Measurements from ENCODE around the gene BRMS1.
"Not testable (repeated sequence)": the region's sequence is repeated elsewhere in the genome, so short reads cannot be mapped to it uniquely, and the experiment has no call there.

Gene BRMS1, protein sequence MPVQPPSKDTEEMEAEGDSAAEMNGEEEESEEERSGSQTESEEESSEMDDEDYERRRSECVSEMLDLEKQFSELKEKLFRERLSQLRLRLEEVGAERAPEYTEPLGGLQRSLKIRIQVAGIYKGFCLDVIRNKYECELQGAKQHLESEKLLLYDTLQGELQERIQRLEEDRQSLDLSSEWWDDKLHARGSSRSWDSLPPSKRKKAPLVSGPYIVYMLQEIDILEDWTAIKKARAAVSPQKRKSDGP

DNA sequence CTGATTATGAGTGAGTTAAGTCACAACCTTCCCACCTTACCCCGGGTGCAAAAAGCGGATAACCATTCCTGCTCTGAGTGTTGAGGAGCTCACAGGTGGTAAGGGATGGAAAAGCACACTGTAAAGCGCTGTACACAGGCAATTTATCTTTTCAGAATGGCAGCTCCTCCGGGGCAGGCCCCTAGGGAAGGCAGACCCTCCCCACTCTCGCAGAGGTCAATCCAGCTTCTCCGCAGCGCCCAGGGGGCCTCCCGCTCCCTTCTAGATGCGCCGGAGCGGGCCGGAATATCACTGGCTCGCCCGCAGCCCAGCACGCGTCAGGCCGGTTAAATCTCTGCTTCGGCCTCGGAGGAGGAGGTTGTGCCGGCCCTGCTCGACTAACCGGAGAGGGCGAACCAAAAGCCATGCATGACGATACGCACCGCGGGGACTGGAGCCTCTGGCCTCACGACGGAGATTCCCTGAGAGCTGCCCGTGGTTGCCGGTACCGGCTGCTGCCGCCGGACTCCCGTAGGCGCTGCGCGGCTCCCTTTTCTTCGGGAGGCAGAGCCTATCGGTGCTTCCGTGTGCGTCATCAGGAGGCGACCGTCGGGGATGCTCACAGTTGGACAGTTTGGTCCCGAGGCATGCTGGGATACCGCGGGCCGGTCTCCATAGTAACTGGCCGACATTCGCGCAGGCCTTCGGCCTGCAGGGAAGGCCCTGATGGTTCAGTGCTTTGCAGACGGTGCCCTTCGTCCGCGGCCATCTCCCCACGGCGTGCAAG lies at the start of gene BRMS1:
BRMS1 (minus strand) TSS at position 555 of the 766 bp plus-strand sequence. CDS start 2,870 bp downstream, outside the sequence.
- peak; percentile 92 to 96 for DNase-seq

DNA sequence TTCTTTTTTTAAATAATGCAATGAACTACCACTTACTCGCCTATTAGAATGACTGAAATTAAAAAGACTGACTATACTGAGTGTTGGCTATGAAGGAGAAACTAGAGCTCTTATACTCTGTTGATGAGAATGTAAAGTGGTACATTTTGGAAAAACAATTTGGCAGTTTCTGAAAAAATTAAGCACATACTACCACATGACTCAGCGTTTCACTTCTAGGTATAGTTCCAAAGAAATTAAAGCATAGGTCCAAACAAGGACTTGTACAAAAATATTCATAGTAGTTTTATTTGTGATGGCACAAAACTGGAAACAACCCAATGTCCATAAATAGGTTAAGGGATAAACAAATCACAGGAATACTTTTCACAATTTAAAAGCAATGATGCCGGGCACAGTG lies 49.0 kb upstream of the BRMS1 start:
- no peak for DNase-seq

DNA sequence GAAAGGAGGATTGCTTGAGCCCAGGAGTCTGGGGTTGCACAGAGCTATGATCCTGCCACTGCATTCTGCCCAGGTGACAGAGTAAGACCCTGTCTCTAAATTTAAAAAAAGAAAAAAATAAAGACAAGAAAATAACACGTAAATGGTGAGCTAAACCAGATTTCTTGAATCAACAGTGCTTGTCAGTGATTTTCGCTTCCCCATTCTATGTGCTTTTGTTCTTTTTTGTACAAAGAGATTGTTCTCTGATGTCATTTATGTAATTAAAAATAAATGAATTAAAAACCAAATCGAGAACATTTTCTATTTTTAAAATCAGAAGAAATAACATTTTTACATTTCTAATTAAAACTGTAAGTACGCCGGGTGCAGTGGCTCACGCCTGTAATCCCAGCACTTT lies 46.4 kb upstream of the BRMS1 start:
- no peak for DNase-seq

DNA sequence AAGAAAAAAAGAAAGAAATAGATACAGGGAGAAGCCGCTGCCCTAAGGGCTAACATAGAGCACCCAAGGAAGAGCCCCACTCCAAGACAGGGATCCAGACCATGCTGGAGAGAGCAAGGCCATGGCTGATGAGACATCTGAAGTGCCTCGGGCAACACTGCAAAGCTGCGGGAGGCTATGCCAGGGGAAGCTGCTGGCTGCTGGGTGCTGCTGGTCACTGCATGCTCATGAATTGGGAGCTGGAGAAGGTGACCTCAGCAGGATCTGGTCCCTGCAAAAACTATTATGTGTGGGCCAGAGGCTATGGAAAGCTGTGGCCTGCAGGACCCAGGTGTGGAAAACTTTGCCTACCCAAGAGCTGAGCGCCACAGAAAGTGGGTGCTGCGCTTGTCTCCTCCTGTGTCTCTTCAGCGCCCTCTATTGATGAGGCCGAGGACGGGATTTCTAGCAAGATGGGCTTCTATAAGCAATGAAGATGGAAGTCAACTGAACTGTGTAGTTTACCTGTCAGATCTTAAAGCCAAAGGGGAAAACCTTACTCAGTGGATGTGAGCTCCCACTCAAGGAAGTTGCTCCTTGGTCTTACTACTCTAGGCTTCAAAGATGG lies 44.0 kb upstream of the BRMS1 start:
- DNase-seq, result peak; percentile 73 to 74

DNA sequence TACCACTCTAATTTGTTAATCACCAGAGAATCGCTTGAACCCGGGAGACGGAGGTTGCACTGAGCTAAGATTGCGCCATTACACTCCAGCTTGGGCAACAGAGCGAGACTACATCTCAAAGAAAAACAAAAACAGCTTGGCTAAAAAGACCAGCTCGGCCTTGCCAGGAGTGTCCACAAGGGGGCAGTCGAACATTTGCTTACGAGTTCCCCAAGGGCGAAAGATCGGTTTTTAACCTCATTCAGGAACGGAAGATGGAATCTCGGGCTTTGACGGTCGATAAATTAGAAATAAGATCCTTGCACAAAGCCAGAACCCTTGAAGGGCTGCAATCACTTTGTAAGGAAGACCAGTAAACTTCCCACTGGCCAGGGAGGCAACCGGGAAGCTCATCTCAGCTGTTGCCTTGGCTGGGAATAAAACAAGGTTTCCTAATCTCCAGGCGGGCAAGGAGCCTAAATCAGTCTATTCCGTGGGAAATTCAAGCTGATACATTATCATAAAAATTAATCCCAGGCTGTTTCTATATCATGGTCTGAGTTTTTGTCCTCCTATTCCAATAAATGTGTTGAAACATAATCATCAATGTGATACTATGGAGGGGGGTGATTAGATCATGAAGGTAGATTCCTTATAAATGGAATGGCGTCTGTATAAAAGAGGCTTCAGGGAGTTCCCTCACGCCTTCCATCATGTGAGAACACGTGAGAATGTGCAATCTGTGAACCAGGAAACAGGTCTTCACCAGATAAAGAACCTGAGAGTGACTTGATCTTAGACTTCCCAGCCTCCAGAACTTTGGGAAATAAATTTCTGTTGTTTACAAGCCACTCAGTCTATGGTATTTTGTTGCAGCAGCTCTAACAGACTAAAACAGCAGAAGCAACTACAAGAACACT lies 41.5 kb upstream of the BRMS1 start:
- peak; percentile 84 to 87 for DNase-seq

DNA sequence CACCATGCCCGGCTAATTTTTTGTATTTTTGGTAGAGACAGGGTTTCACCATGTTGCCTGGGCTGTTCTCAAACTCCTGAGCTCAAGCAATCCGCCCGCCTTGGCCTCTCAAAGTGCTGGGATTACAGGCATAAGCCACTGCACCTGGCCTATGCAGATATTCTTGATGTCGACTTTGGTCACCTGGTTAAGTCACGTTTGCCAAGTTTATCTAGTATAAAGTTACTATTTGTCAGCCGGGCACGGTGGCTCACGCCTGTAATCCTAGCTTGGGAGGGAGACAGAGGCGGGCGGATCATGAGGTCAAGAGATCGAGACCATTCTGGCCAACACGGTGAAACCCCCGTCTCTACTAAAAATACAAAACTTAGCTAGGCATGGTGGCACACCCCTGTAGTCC lies 39.4 kb upstream of the BRMS1 start:
- DNase-seq, result not testable (repeated sequence)

DNA sequence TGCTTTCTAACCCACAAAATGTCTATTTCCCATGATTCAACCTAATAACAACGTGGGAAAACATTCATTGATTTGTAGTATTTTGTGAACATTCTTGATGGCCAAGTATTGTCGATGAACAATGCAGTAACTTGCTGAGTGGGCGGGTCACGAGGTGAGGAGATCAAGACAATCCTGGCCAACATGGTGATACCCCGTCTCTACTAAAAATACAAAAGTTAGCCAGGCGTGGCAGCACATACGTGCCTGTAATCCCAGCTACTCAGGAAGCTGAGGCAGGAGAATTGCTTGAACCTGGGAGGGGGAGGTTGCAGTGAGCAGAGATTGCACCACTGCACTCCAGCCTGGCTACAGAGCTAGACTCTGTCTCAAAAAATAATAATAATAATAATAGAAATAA lies 35.4 kb upstream of the BRMS1 start:
- not testable (repeated sequence) for DNase-seq

DNA sequence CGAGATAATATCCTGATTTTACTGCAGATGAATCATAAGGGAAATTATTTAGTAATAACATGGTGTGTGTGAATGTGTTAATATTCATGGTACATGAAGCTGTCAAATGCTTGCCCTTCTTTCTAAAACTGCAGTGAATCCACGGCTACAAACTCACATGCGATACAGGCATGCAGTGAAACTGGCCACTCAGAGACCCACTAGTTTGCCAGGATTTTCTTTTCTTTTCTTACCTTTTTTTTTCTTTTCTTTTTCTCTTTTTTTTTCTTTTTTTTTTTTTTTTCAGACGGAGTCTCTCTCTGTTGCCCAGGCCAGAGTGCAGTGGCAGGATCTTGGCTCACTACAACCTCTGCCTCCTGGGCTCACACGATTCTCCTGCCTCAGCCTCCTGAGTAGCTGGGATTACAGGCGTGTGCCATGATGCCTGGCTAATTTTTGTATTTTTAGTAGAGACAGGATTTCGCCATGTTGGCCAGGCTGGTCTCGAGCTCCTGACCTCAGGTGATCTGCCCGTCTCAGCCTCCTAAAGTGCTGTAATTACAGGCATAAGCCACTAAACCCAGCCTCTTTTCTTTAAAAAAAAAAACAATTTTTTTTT lies 28.9 kb upstream of the BRMS1 start:
- DNase-seq, result not testable (repeated sequence)

DNA sequence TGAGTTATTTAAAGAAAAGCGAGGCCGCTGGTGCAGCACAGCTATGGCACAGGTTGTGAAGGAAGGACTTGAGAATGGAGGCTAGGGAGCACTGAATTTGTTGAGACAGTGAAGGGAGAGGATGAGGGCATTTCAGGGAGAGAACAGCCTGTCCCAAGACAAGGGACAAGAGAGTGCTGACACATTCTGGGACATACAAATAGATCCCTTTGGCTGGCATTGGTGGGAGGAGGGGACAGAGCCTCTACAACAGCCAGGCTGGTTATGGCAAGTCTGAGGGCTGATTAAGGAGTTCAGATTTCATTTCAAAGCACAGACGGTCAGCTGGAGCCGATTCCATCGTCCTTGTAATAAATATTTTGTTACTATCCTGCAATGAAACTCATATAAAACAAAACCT lies 28.4 kb upstream of the BRMS1 start:
- DNase-seq, result no peak

DNA sequence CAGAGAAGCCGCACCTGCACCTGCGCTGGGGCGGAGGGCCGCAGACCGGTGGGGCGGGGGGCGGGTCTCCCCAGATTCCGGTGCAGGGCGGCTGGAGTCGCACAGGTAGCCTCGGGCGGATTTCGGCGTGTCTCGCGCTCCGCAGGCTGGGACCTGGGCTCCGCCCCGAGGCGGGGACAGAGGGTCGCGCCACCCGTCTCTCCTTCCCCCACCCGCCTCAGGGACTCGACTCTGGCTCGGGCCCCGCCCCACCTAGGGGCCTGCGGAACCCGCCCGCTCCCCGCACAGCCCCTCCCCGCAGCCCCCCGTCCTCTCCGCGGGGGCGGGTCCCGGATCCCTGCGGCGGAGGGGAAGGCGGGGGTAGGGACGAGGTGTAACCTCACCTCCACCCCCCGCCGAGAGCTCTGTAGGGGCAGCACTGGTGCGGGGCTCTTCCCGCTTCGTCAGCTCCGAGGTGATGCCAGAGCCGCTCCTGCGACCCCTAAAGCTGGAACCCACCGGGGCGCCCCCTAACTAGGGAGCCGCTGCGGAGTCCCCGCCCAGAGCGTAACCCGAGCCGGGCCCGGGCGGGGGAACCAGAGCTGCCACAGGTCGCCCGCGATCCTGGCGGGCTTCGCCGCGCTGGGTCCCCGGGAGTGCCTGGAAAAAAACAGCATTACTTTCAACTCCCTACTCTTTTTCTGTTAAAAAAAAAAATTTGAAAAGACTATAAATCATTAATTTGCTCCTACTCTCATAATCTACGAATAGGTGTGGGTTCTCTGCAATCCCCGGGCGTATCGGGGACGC lies 26.9 kb upstream of the BRMS1 start, which contains the start of gene SLC29A2:
SLC29A2 (minus strand) TSS at position 134 of the 789 bp plus-strand sequence. CDS start 169 bp downstream, outside the sequence.
- DNase-seq, result peak; percentile 95

DNA sequence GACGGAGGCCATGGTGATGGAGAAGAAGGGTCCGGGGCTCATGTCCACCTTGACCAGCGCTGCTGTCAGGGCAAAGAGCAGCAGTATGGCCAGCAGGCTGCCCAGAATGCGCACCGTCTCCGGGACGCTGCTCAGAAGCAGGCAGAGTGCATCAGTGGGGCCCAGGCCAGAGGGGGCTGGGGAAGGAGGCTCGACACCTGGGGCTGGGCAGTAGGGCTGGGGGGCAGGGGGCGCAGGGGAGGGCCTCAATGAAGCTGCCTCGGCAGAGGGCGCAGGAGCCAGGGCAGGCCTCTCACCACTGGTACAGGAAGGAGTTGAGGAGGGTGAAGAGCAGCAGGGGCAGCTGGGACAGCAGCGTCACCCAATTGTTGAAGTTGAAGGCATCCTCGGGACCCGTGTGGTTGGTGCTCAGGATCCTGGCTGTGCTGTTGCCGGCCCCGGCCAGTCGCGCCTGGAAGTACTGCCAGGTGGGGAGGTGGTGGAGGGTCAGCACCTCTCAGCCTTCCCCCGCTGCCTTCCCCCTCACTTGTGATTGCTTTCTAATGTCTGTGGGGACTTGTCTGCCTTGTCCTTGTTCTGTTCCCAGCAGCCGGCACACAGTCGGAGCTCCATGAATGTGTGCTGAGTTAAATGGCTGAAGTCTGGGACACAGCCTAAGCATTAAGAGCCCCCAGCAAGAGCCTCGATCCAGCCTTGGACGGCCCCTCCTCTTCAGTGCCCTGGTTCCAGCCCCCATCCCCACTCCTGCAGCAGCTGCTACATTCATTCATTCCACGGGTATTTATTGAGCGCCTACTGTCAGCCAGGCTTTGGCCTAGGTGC lies 24.4 kb upstream of the BRMS1 start:
- no peak for DNase-seq

DNA sequence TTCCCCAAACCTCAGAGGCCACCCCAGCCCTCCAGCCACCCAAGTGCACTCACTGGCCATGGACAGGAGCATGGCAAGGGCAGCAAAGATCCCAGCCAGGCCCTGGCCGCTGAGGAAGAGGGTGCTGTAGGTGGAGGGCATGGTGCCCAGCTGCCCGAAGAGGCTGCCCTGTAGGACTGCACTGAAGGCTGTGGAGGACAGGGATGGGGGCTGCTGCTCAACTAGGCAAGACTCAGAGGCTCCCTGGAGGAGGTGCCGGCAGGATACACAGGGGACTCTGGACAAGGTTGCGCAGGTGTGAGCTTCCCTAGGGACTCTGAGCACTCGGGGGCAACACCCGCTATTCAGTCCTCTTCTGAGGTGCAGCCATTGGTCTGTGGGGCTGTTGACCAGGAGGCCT lies 23.6 kb upstream of the BRMS1 start:
- no peak for DNase-seq

DNA sequence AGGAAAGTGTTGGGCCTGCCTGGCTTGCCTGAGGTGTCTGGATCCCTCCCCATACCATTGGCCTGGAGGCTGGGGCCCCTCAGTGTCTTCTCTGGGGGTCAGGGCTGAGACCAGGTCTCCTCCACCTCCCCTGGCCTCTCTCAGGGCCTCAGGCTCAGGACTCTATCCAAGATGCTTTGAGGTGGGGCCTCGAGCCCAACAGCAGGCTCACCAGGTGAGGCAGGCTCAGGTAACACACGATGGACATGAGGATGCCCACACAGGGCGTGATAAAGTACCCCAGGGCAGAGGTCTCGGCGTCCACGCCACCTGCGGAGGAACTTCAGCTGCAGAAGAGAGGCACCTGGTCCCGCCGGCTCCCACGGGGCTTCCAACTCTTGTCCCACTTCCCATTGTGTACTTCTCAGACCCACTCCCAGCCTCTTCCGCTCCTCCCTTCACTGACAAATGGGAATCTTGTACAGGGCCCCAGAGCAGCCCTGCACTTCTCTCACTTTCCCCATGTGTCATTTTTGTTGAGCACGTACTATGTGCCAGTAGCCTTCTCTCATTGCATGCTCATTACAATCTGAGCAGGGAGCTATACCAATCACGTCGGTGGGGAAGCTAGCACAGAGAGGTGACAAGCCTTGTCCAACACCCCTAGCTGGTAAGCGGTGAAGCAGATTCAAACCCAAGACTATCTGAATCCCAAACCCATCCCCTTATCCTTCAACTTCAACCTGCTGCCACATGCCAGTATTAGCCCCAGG lies 22.8 kb upstream of the BRMS1 start:
- no peak for DNase-seq

DNA sequence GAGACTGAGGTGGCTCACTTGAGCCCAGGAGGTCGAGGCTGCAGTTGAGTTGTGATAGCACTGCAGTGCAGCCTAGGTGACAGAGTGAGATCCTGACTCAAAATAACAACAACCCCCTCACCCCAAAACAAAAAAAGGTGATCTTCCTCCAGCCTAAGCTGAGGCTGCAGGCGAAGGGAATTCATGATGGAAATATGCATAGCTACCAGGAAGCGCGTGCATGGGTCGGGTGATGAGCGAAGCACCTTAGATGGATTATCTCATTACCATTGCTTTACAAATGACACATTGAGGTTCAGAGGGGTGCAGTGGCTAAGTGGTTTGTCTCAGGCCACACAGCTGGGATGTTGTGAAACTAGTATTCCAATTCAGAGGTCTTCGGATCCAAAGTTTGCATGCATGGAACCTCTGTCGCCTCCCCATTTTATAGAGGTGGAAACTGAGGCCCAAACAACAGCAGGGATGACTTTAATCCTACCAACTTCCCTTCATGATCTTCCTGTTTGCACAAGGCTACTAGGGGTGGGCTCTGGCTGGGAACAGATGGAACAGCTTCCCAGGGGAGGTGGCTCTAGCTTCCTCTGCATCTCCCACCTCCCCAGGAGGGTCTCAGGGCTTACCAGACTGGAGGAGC lies 22.1 kb upstream of the BRMS1 start:
- no peak for DNase-seq

DNA sequence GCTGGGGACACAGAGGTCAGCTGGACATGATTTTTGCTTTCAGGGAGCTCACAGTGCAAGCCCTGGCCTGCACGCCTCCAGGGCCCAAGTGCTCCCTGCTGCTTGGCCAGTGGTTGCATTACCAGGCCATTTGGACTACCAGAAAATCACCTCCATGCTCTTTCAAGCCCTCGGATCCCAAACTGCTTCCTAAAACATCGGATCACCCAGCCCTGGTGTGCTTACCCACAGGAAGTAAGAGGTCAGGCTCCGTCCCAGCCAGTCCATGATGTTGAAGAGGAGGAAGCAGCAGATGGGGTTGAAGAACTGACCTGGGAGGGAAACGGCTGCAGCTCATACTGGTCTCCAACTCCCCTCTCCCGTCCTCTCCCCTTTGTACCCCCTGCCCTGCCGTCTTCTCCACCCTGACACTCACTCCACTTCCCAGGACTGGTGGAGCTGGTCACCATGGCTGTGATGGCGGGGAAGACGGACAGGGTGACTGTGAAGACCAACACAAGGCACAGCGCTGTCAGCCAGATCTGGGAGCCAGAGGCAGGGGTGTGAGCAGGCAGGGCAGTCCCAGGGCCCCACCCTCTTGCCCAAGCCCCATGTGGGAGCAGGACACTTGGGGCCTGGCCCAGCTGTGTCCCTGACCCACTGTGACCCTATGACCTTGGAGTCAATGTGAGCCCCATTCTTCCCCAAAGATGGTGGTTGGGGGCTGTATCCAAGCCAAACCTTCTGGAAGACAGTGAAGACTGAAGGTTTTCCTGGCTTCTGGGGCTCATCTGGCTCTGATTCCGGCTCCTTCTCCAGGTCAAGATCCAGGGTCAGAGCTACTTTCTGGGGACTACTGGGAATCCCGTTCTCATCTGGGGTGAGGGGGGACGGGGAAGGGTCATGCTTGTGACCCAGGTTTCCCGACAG lies 21.1 kb upstream of the BRMS1 start:
- no peak for DNase-seq

DNA sequence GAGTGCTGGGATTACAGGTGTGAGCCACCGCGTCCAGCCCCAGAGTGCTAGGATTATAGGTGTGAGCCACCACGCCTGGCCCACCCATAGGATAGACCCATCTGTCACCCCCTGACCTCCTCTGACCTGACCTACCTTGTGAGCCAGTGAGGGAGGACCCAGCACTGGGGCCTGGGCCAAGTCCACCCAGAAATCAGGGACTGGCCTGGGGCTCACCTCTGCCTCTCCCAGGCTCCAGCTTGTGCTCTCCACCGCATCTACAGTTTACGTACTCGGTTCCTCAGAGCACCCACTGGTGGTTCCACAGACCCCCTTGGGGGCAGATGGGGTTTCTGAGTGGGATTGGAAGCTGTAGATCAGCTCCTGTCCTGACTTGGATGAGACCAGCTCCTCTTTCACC lies 20.3 kb upstream of the BRMS1 start:
- DNase-seq, result no peak

DNA sequence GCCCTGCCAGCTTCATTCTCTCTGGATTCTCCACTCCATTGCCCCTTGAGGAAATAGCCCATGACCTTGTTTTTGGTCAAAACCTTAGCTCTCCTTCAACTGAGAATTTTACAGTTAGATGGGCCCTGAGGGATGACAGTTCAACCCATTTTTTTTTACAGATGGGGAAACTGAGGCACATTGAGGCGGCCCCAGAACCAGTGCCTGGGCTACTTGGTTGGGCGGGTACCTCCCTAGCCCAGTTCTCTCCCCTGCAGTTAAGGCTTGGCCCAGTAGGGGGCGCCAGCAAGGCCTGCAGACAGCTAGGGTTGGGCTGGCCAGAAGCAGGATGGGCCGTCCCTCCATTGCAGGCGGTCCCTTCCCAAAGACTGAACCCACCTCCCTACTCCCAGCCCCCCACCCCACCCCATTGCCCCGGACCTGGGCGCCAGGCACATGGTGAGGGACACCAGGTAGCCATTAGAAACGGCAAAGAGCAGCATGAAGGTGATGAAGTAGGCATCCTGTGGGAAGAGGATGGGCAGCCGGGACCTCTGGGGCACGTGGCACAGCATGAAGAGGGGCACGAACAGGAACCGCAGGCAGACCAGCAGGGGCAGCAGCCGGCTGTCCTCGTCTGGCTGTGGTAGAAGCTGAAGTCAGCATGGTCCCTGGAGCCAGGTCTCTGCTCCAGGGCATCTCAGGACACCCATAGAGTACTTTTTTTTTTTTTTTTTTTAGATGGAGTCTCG lies 19.1 kb upstream of the BRMS1 start:
- peak; percentile 13 to 26 for DNase-seq

DNA sequence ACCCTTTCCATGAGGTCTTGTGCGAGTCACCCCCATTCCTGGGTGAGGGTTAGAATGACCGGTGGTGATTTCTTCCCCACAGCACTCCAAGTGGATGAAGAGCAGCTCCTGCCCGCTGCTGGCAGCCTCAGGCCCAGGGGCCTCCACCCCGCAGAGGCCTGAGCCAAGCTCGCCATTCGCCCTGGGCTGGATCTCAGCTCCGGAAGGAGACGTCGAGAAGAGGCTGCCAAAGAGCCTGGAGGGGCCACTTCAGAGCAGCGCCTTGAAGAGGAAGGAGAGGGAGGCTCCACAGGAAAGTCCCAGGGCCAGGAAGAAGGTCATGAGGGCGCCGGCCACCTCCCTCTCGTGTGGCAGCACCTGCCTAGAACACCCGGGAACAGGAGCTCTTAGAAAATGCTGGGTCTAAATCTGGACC lies 18.3 kb upstream of the BRMS1 start:
- DNase-seq, result no peak
